Naive B cell (primary cell): ENCODE measurements around the gene MYLK3. TPM values are rescaled to one million over a fixed set of nuclear protein-coding genes. Genes with fewer than 3 reads are reported as not detected.
"Not testable (repeated sequence)": the region's sequence is repeated elsewhere in the genome, so short reads cannot be mapped to it uniquely, and the experiment has no call there.

ENCODE experiments used
- ATAC-seq, 2 donors: fragments of 150-1000 bp; cut with Tn5 transposase; 2 replicates each; pipeline ENCODE4 v1.10.0; 2021; ENCODE audit warnings: low read depth in 2 of 2, mild to moderate bottlenecking in 2 of 2, moderate library complexity in 2 of 2
- DNase-seq: peaks from one replicate; pipeline ENCODE4 v3.0.0; 2022
- H3K27ac Mint-ChIP-seq, 6 donors: one replicate each; pipeline ENCODE4 v1.8.0; 2020 to 2022; ENCODE audit warnings: mild to moderate bottlenecking in 6 of 6, mixed read lengths in 6 of 6, moderate library complexity in 5 of 6, inconsistent platforms in 2 of 6
- H3K27me3 Mint-ChIP-seq, 3 donors: one replicate each; pipeline ENCODE4 v1.8.0; 2021 to 2022; ENCODE audit warnings: mixed read lengths in 3 of 3, mild to moderate bottlenecking in 1 of 3
- H3K36me3 Mint-ChIP-seq, 2 donors: one replicate each; pipeline ENCODE4 v1.8.0; 2020 to 2022; ENCODE audit warnings: mixed read lengths in 2 of 2, inconsistent platforms in 1 of 2, mild to moderate bottlenecking in 1 of 2
- H3K4me1 Mint-ChIP-seq, 3 donors: one replicate each; pipeline ENCODE4 v1.8.0; 2020 to 2022; ENCODE audit warnings: mixed read lengths in 3 of 3, inconsistent platforms in 1 of 3, mild to moderate bottlenecking in 1 of 3, moderate library complexity in 1 of 3
- H3K4me3 Mint-ChIP-seq, 8 donors: one replicate each; pipeline ENCODE4 v1.8.0; 2020 to 2022; ENCODE audit warnings: mild to moderate bottlenecking in 8 of 8, mixed read lengths in 8 of 8, moderate library complexity in 8 of 8, inconsistent platforms in 2 of 8
- H3K9me3 Mint-ChIP-seq, 7 donors: one replicate each; pipeline ENCODE4 v1.8.0; 2020 to 2022; ENCODE audit warnings: mixed read lengths in 7 of 7, mild to moderate bottlenecking in 5 of 7, inconsistent platforms in 2 of 7, moderate library complexity in 1 of 7
- polyA plus RNA-seq, 6 donors: library from polyadenylated mRNA; unstranded; fragments of 300-500 nt; fragmentation: Illumina TruSeq; gene quantifications; one replicate each; pipeline ENCODE4 v1.2.3, GENCODE V29; 2021; ENCODE audit warnings: low read depth in 6 of 6

MYLK3 gene
- not detected for polyA plus RNA-seq

GRCh38 chr16:46747777-46748651 lies at the start of gene MYLK3:
Gene MYLK3 (minus strand): TSS chr16:46748344. CDS start chr16:46748193, 151 bp downstream.
- no peak within 1 kb of the TSS for H3K4me3 Mint-ChIP-seq
- H3K36me3 Mint-ChIP-seq, result no peaks in the 10 kb centered on the region
- peaks cover 18 to 25% (median 20%) of the 10 kb centered on the region in 3 donors for H3K4me1 Mint-ChIP-seq
- ATAC-seq (no peak), DNase-seq (no peak)
- no peaks in the 10 kb centered on the region for H3K27me3 Mint-ChIP-seq
- no peaks in the 10 kb centered on the region for H3K9me3 Mint-ChIP-seq
- H3K27ac Mint-ChIP-seq, result peak within 1 kb of the TSS in 2 of 6 donors; percentile 47 to 50

GRCh38 chr16:46797501-46797900 lies 49.4 kb upstream of the MYLK3 start:
- H3K36me3 Mint-ChIP-seq, result peaks cover 16 to 29% of the 10 kb centered on the region in 2 donors
- H3K27me3 Mint-ChIP-seq, result no peaks in the 10 kb centered on the region
- peaks cover 0 to 38% (median 17%) of the 10 kb centered on the region in 7 donors for H3K9me3 Mint-ChIP-seq
- no peak for ATAC-seq
- no peak overlapping the region for H3K4me3 Mint-ChIP-seq
- no peak for DNase-seq
- H3K4me1 Mint-ChIP-seq, result peaks cover 0 to 4% (median 0%) of the 10 kb centered on the region in 3 donors
- H3K27ac Mint-ChIP-seq, result peak overlapping the region in 1 of 6 donors; percentile 47

GRCh38 chr16:46796764-46797269 lies 48.7 kb upstream of the MYLK3 start:
- ATAC-seq (no peak), DNase-seq (no peak)
- Mint-ChIP-seq H3K4me3 (no peak overlapping the region), H3K36me3 (peaks cover 16 to 28% of the 10 kb centered on the region in 2 donors), H3K9me3 (peaks cover 0 to 38% (median 17%) of the 10 kb centered on the region in 7 donors), H3K27me3 (no peaks in the 10 kb centered on the region), H3K27ac (no peak overlapping the region), H3K4me1 (peaks cover 1 to 6% (median 3%) of the 10 kb centered on the region in 3 donors)

- Mint-ChIP-seq H3K27ac (no peak overlapping the region), H3K9me3 (peaks cover 0 to 38% (median 20%) of the 10 kb centered on the region in 7 donors), H3K36me3 (peaks cover 13 to 22% of the 10 kb centered on the region in 2 donors), H3K4me1 (peaks cover 23 to 28% (median 25%) of the 10 kb centered on the region in 3 donors), H3K4me3 (no peak overlapping the region), H3K27me3 (no peaks in the 10 kb centered on the region)
- ATAC-seq (no peak), DNase-seq (no peak)
These were observed 45.7 kb upstream of the MYLK3 start for GRCh38 chr16:46793841-46794240.

GRCh38 chr16:46790599-46791270 lies 42.6 kb upstream of the MYLK3 start:
- Mint-ChIP-seq H3K36me3 (peaks cover 12 to 24% of the 10 kb centered on the region in 2 donors), H3K4me3 (peak overlapping the region; percentile 79 to 91 (median 87)), H3K4me1 (peaks cover 37 to 55% (median 42%) of the 10 kb centered on the region in 3 donors), H3K9me3 (peaks cover 8 to 37% (median 25%) of the 10 kb centered on the region in 7 donors), H3K27me3 (no peaks in the 10 kb centered on the region), H3K27ac (peak overlapping the region in 4 of 6 donors; percentile 53 to 90 (median 69))
- DNase-seq, result no peak
- no peak for ATAC-seq

- Mint-ChIP-seq H3K36me3 (peaks cover 12 to 17% of the 10 kb centered on the region in 2 donors), H3K27ac (peak overlapping the region; percentile 66 to 97 (median 84)), H3K9me3 (peaks cover 9 to 29% (median 25%) of the 10 kb centered on the region in 7 donors), H3K27me3 (no peaks in the 10 kb centered on the region), H3K4me3 (peak overlapping the region; percentile 79 to 91 (median 87)), H3K4me1 (peaks cover 40 to 61% (median 44%) of the 10 kb centered on the region in 3 donors)
- ATAC-seq (peak; percentile 76 to 77), DNase-seq (peak; percentile 75)
These were observed 41.6 kb upstream of the MYLK3 start for GRCh38 chr16:46789499-46790414.

- Mint-ChIP-seq H3K9me3 (peaks cover 9 to 24% (median 20%) of the 10 kb centered on the region in 7 donors), H3K27ac (peak overlapping the region in 3 of 6 donors; percentile 21 to 80 (median 39)), H3K4me3 (peak overlapping the region; percentile 30 to 91 (median 80)), H3K4me1 (peaks cover 42 to 61% (median 44%) of the 10 kb centered on the region in 3 donors), H3K27me3 (no peaks in the 10 kb centered on the region), H3K36me3 (peaks cover 8 to 12% of the 10 kb centered on the region in 2 donors)
- no peak for DNase-seq
- no peak for ATAC-seq
These were observed 40.8 kb upstream of the MYLK3 start for GRCh38 chr16:46788891-46789474.

- peak; percentile 72 for DNase-seq
- peak; percentile 82 to 83 for ATAC-seq
- Mint-ChIP-seq H3K9me3 (peaks cover 8 to 21% (median 16%) of the 10 kb centered on the region in 7 donors), H3K4me1 (peaks cover 42 to 65% (median 44%) of the 10 kb centered on the region in 3 donors), H3K36me3 (peaks cover 8 to 12% of the 10 kb centered on the region in 2 donors), H3K4me3 (peak overlapping the region in 5 of 8 donors; percentile 16 to 81 (median 67)), H3K27me3 (no peaks in the 10 kb centered on the region), H3K27ac (peak overlapping the region in 5 of 6 donors; percentile 61 to 97 (median 79))
These were observed 39.8 kb upstream of the MYLK3 start for GRCh38 chr16:46787909-46788308.

- Mint-ChIP-seq H3K4me1 (peaks cover 30 to 49% (median 33%) of the 10 kb centered on the region in 3 donors), H3K4me3 (peak overlapping the region in 1 of 8 donors; percentile 6), H3K27me3 (no peaks in the 10 kb centered on the region), H3K9me3 (peaks cover 8 to 21% (median 14%) of the 10 kb centered on the region in 7 donors), H3K36me3 (peaks cover 8 to 12% of the 10 kb centered on the region in 2 donors), H3K27ac (peak overlapping the region in 1 of 6 donors; percentile 79)
- ATAC-seq, result no peak
- no peak for DNase-seq
These were observed 37.1 kb upstream of the MYLK3 start for GRCh38 chr16:46785076-46785845.

- H3K9me3 Mint-ChIP-seq, result peaks cover 8 to 20% (median 14%) of the 10 kb centered on the region in 7 donors
- H3K4me1 Mint-ChIP-seq, result peaks cover 26 to 44% (median 26%) of the 10 kb centered on the region in 3 donors
- not testable (repeated sequence) for ATAC-seq, H3K27ac Mint-ChIP-seq, DNase-seq, H3K27me3 Mint-ChIP-seq
- H3K36me3 Mint-ChIP-seq, result peaks cover 8 to 12% of the 10 kb centered on the region in 2 donors
- peak overlapping the region in 1 of 8 donors; percentile 3 for H3K4me3 Mint-ChIP-seq
These were observed 36.4 kb upstream of the MYLK3 start for GRCh38 chr16:46784569-46784968.

- H3K27me3 Mint-ChIP-seq, result no peaks in the 10 kb centered on the region
- no peak for DNase-seq
- peaks cover 19 to 36% (median 19%) of the 10 kb centered on the region in 3 donors for H3K4me1 Mint-ChIP-seq
- no peak overlapping the region for H3K4me3 Mint-ChIP-seq
- H3K27ac Mint-ChIP-seq, result no peak overlapping the region
- H3K9me3 Mint-ChIP-seq, result peaks cover 8 to 18% (median 14%) of the 10 kb centered on the region in 7 donors
- H3K36me3 Mint-ChIP-seq, result peaks cover 8 to 12% of the 10 kb centered on the region in 2 donors
- no peak for ATAC-seq
These were observed 35.7 kb upstream of the MYLK3 start for GRCh38 chr16:46783800-46784199.
